GM18868 (cell line): ENCODE data around the gene PRPF19.

Experiments used
- ATAC-seq: cut with Tn5 transposase; IDR thresholded peaks from one replicate; pipeline ENCODE4 v1.9.1; 2021; ENCODE audit warnings: mild to moderate bottlenecking, moderate library complexity; ENCODE audit not compliant: unreplicated experiment

The PRPF19 gene

GRCh38 chr11:60862171-60862570 is 44.2 kb downstream of the PRPF19 start:
- ATAC-seq = no peak

GRCh38 chr11:60860943-60861342 is 45.4 kb downstream of the PRPF19 start:
- ATAC-seq = no peak

GRCh38 chr11:60859616-60860250 is 46.7 kb downstream of the PRPF19 start:
- ATAC-seq = no peak

GRCh38 chr11:60858731-60859464 is 47.5 kb downstream of the PRPF19 start:
- no peak for ATAC-seq

GRCh38 chr11:60858236-60858635 is 48.1 kb downstream of the PRPF19 start:
- no peak for ATAC-seq

- ATAC-seq = no peak
Observed at GRCh38 chr11:60857378-60858232, 48.8 kb downstream of the PRPF19 start.

GRCh38 chr11:60855726-60856633 is 50.4 kb downstream of the PRPF19 start, which contains the start of gene PTGDR2:
Gene PTGDR2, minus strand, starts transcription at chr11:60855950. Its CDS starts 2,228 bp downstream, at chr11:60853722.
- ATAC-seq = no peak

GRCh38 chr11:60854847-60855725 is 51.3 kb downstream of the PRPF19 start:
- ATAC-seq = no peak

- ATAC-seq = no peak
Observed at GRCh38 chr11:60854140-60854846, 52.1 kb downstream of the PRPF19 start.

- no peak for ATAC-seq
Observed at GRCh38 chr11:60852982-60853950, 53.1 kb downstream of the PRPF19 start.

GRCh38 chr11:60852117-60852981 is 54.0 kb downstream of the PRPF19 start:
- ATAC-seq = no peak

- ATAC-seq = no peak
Observed at GRCh38 chr11:60851327-60852104, 54.9 kb downstream of the PRPF19 start.

GRCh38 chr11:60849641-60850520 is 56.5 kb downstream of the PRPF19 start:
- no peak for ATAC-seq

GRCh38 chr11:60848714-60849151 is 57.7 kb downstream of the PRPF19 start:
- ATAC-seq = no peak

- no peak for ATAC-seq
Observed at GRCh38 chr11:60847896-60848295, 58.5 kb downstream of the PRPF19 start.
